Left lung (tissue), 10 donors: ENCODE measurements around the gene NHS. TPM values are rescaled to one million over a fixed set of nuclear protein-coding genes. Genes with fewer than 3 reads are reported as not detected.

Experiments used
- ATAC-seq: fragments of 200-7000 bp; cut with Tn5 transposase; one replicate; pipeline ENCODE4 v1.9.1; 2020; ENCODE audit warnings: moderate library complexity
- DNase-seq, 4 donors: peaks; one replicate each; pipeline ENCODE4 v3.0.0-alpha.2; 2013 to 2020
- H3K27ac ChIP-seq, 2 donors: fragments of 200-600 bp; sonication (generic) in 1 of 2; one replicate each; pipeline versions ENCODE4 v1.5.0 to v1.8.0; 2020 to 2021
- H3K27me3 ChIP-seq, 2 donors: fragments of 200-600 bp; sonication (generic) in 1 of 2; one replicate each; pipeline versions ENCODE4 v1.5.0 to v1.8.0; 2020 to 2021
- H3K36me3 ChIP-seq, 2 donors: fragments of 200-600 bp; sonication (generic) in 1 of 2; one replicate each; pipeline versions ENCODE4 v1.5.0 to v1.8.0; 2020 to 2021
- H3K4me1 ChIP-seq, 2 donors: fragments of 200-600 bp; one replicate each; pipeline ENCODE4 v1.8.0; 2021
- H3K4me3 ChIP-seq, 2 donors: fragments of 200-600 bp; sonication (generic) in 1 of 2; one replicate each; pipeline versions ENCODE4 v1.5.0 to v1.8.0; 2020 to 2021; ENCODE audit warnings: mild to moderate bottlenecking in 1 of 2
- H3K9me3 ChIP-seq, 2 donors: fragments of 200-600 bp; sonication (generic) in 1 of 2; one replicate each; pipeline versions ENCODE4 v1.5.0 to v1.8.0; 2020 to 2021
- CTCF ChIP-seq, 2 donors: fragments of 200-600 bp; sonication (generic) in 1 of 2; IDR thresholded peaks; one replicate each; pipeline versions ENCODE4 v1.5.0 to v1.8.0; 2021; ENCODE audit warnings: antibody characterized with exemption in 2 of 2
- intact Hi-C, 2 donors: fragments of 100-400 bp; cut with DNase I; formaldehyde crosslinking; loops; one replicate each; pipeline versions ENCODE4 v1.11.2 to v1.14.2; 2022
- polyA plus RNA-seq, 6 donors: library from polyadenylated mRNA; unstranded; fragments of 120-200 nt; gene quantifications; one replicate each; pipeline ENCODE4 v1.2.1, GENCODE V29; 2013; ENCODE audit not compliant: insufficient read length in 6 of 6
- total RNA-seq, 2 donors: library from RNA; stranded (reverse); fragmentation: NEBNext Ultra II Directional; extraction: Animal tissue kit (Norgen Biotek cat#: 25700); gene quantifications; one replicate each; pipeline ENCODE4 v1.2.1, GENCODE V29; 2021
- donor health status: DM: no; HTN: yes; CAD: no.
- donor health status: DM: no; HTN: no; CAD: no.

Gene NHS
- total and polyA plus RNA-seq, 8 donors = 1.4 to 8.3 (median 6.5) TPM

- Histone ChIP-seq H3K27ac (no peak overlapping the region), H3K9me3 (no peaks in the 10 kb centered on the region), H3K36me3 (no peaks in the 10 kb centered on the region), H3K4me1 (no peaks in the 10 kb centered on the region), H3K27me3 (no peaks in the 10 kb centered on the region), H3K4me3 (no peak overlapping the region)
- intact Hi-C loops = no loop called here
- DNase-seq = no peak
- ATAC-seq = no peak
- TF ChIP-seq CTCF (IDR thresholded peaks at IDR 0.05) = no peak
Measured at GRCh38 chrX:17768997-17769396, 394.0 kb downstream of the NHS start.

GRCh38 chrX:17769701-17770269, 394.8 kb downstream of the NHS start:
- no peak for TF ChIP-seq CTCF (IDR thresholded peaks at IDR 0.05)
- Histone ChIP-seq H3K4me3 (no peak overlapping the region), H3K4me1 (no peaks in the 10 kb centered on the region), H3K27ac (no peak overlapping the region), H3K36me3 (no peaks in the 10 kb centered on the region), H3K27me3 (no peaks in the 10 kb centered on the region), H3K9me3 (no peaks in the 10 kb centered on the region)
- intact Hi-C loops = no loop called here
- DNase-seq = no peak
- ATAC-seq = no peak

- H3K27me3 ChIP-seq = no peaks in the 10 kb centered on the region
- no peak overlapping the region for H3K4me3 ChIP-seq
- intact Hi-C loops = no loop called here
- no peak for ATAC-seq
- no peak for TF ChIP-seq CTCF (IDR thresholded peaks at IDR 0.05)
- H3K27ac ChIP-seq = no peak overlapping the region
- H3K4me1 ChIP-seq = no peaks in the 10 kb centered on the region
- H3K36me3 ChIP-seq = no peaks in the 10 kb centered on the region
- H3K9me3 ChIP-seq = no peaks in the 10 kb centered on the region
- no peak for DNase-seq
Measured at GRCh38 chrX:17773221-17773876, 398.3 kb downstream of the NHS start.

GRCh38 chrX:17774053-17774452, 399.1 kb downstream of the NHS start:
- Histone ChIP-seq H3K4me3 (no peak overlapping the region), H3K27me3 (no peaks in the 10 kb centered on the region), H3K27ac (no peak overlapping the region), H3K36me3 (no peaks in the 10 kb centered on the region), H3K9me3 (no peaks in the 10 kb centered on the region), H3K4me1 (no peaks in the 10 kb centered on the region)
- TF ChIP-seq CTCF (IDR thresholded peaks at IDR 0.05) = no peak
- ATAC-seq (no peak), DNase-seq (no peak)
- intact Hi-C loops = no loop called here

- no peaks in the 10 kb centered on the region for H3K4me1 ChIP-seq
- ATAC-seq = no peak
- no peak for DNase-seq
- no peaks in the 10 kb centered on the region for H3K36me3 ChIP-seq
- intact Hi-C loops = no loop called here
- no peak overlapping the region for H3K27ac ChIP-seq
- no peak overlapping the region for H3K4me3 ChIP-seq
- no peaks in the 10 kb centered on the region for H3K27me3 ChIP-seq
- no peaks in the 10 kb centered on the region for H3K9me3 ChIP-seq
- no peak for TF ChIP-seq CTCF (IDR thresholded peaks at IDR 0.05)
Measured at GRCh38 chrX:17778997-17779396, 404.0 kb downstream of the NHS start.
